ENCODE data around the gene ZCCHC24. TPM values are rescaled to one million over a fixed set of nuclear protein-coding genes. Genes with fewer than 3 reads are reported as not detected.

Gene ZCCHC24
- total RNA-seq, 1 experiment from 2014 or later = 3.1 TPM

DNA sequence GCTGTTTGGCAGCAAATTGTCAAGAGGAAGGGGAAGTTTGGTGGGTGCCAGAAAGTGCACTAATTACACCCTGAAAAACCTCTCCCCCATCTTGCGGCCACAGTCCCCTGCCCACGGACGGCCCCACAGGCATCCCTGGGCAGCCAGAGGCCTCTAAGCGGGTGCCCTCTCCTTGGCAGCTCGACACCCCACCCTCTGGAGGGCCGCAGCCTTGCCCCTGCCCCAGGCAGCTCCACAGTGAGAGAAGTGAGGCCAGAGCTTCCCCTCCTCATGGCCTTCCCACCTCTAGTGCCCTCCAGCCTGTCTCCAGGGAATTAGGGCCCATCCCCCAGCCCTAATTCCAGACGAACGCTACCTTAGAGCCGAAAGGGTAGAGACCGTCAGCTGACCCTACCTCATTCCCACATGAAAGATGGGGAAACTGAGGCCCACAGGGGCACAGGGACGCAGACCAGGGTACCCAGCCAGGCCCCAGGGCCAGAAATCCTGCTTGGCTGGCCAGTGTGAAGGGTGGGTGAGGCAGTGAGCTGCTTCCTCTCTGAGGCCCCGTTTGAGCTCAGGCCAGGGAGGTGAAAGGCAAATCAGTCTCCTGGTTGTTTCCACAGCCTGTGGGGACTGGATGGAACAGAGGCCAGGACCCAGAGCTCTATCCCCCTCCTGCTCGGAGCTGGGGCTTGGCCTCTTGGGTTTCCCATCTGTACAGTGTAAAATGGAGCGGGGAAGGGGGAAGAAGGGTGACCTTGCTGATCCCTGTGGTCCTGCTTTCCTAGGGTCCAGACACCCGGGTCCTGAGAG lies 10.0 kb downstream of the ZCCHC24 start:
- Mint-ChIP-seq H3K9me3 (ENCODE audit: unreplicated experiment) (no peaks in the 10 kb centered on the region), H3K27me3 (ENCODE audit: insufficient read depth, unreplicated experiment) (no peaks in the 10 kb centered on the region), H3K4me3 (ENCODE audit: unreplicated experiment) (no peak overlapping the region), H3K4me1 (ENCODE audit: low read depth, unreplicated experiment) (no peaks in the 10 kb centered on the region), H3K27ac (ENCODE audit: unreplicated experiment) (no peak overlapping the region), H3K36me3 (ENCODE audit: insufficient read depth, unreplicated experiment) (no peaks in the 10 kb centered on the region)
- ChIA-PET CTCF (no interaction called here), POLR2A (no interaction called here)
- intact Hi-C loops (cut with micrococcal nuclease; ENCODE audit: unreplicated experiment) = no loop called here
- Histone ChIP-seq H3K9me3 (no peaks in the 10 kb centered on the region), H3K4me1 (0 out of 2 replicates have a peak, but pooled peaks cover 6% of the 10 kb centered on the region), H3K4me3 (ENCODE audit: low read depth, low read length) (no peak overlapping the region), H3K36me3 (ENCODE audit: control insufficient read depth, insufficient read depth, low read length) (no peaks in the 10 kb centered on the region), H3K27me3 (replicated peaks; ENCODE audit: control insufficient read depth, insufficient read depth, low read length) (no peaks in the 10 kb centered on the region)
- DNase-seq = no peak
- TF ChIP-seq, protein P1, sequence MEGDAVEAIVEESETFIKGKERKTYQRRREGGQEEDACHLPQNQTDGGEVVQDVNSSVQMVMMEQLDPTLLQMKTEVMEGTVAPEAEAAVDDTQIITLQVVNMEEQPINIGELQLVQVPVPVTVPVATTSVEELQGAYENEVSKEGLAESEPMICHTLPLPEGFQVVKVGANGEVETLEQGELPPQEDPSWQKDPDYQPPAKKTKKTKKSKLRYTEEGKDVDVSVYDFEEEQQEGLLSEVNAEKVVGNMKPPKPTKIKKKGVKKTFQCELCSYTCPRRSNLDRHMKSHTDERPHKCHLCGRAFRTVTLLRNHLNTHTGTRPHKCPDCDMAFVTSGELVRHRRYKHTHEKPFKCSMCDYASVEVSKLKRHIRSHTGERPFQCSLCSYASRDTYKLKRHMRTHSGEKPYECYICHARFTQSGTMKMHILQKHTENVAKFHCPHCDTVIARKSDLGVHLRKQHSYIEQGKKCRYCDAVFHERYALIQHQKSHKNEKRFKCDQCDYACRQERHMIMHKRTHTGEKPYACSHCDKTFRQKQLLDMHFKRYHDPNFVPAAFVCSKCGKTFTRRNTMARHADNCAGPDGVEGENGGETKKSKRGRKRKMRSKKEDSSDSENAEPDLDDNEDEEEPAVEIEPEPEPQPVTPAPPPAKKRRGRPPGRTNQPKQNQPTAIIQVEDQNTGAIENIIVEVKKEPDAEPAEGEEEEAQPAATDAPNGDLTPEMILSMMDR (IDR thresholded peaks at IDR 0.05; ENCODE audit: insufficient read depth in 1 of 2, low read depth in 1 of 2, low read length in 1 of 2, severe bottlenecking in 1 of 2, unreplicated experiment in 1 of 2) = no peak
- BruUV-seq (replicated peaks) = no TSS peak

DNA sequence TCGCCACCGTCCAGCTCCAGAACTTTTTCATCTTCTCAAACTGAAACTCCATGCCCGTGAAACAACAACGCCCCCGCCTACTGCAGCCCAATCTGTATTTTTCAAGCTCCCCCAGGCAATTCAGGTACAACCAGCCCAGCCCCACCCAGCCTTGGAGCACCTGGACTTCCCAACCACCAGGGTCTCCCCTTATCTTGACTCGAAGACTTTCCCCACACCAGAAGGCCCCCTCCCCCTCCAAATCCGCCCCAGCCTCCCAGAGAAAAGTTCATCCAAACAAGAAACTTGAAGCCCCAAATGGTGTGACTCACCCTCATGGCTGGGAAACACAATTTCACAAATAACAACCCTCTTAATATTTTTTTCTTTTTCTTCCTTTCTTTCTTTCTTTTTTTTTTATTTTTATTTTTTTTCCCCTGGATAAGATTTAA lies 10.6 kb downstream of the ZCCHC24 start:
- no peaks in the 10 kb centered on the region for H3K27me3 Mint-ChIP-seq (ENCODE audit: insufficient read depth, unreplicated experiment)
- intact Hi-C loops (cut with micrococcal nuclease; ENCODE audit: unreplicated experiment) = no loop called here
- no peaks in the 10 kb centered on the region for H3K9me3 ChIP-seq
- H3K36me3 Mint-ChIP-seq (ENCODE audit: insufficient read depth, unreplicated experiment) = no peaks in the 10 kb centered on the region
- DNase-seq = no peak
- no peak overlapping the region for H3K27ac Mint-ChIP-seq (ENCODE audit: unreplicated experiment)
- H3K4me3 ChIP-seq (ENCODE audit: low read depth, low read length) = no peak overlapping the region
- CTCF ChIA-PET = no interaction called here
- TF ChIP-seq, protein P1 (IDR thresholded peaks at IDR 0.05; ENCODE audit: insufficient read depth in 1 of 2, low read depth in 1 of 2, low read length in 1 of 2, severe bottlenecking in 1 of 2, unreplicated experiment in 1 of 2) = no peak
- no peaks in the 10 kb centered on the region for H3K36me3 ChIP-seq (ENCODE audit: control insufficient read depth, insufficient read depth, low read length)
- H3K4me1 ChIP-seq = 0 out of 2 replicates have a peak, but pooled peaks cover 6% of the 10 kb centered on the region
- H3K9me3 Mint-ChIP-seq (ENCODE audit: unreplicated experiment) = no peaks in the 10 kb centered on the region
- POLR2A ChIA-PET = no interaction called here
- BruUV-seq (replicated peaks) = no TSS peak
- H3K4me3 Mint-ChIP-seq (ENCODE audit: unreplicated experiment) = no peak overlapping the region
- no peaks in the 10 kb centered on the region for H3K27me3 ChIP-seq (replicated peaks; ENCODE audit: control insufficient read depth, insufficient read depth, low read length)
- no peaks in the 10 kb centered on the region for H3K4me1 Mint-ChIP-seq (ENCODE audit: low read depth, unreplicated experiment)

DNA sequence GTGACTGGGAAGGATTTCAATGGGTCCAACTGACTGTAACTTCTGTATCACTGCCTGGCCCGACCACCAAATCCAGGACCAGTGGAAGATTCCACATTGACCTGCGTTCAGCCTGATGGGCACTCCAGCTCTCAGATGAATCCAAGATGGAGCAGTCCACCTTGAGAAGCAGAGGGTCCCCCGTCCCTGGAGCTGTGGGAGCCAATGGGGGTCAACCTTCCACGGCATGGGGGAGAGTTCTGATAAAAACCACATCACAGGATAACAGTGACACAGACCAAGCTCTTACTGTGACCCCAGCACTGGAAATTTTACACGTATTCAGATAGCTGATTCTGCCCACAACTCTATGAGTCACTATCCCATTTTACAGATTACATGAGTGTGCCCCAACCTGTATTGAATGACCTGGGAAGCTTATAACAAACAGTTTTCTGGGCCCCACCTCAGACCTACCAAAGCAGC lies 11.2 kb downstream of the ZCCHC24 start:
- ChIA-PET POLR2A (no interaction called here), CTCF (no interaction called here)
- no peak for DNase-seq
- no peaks in the 10 kb centered on the region for H3K27me3 Mint-ChIP-seq (ENCODE audit: insufficient read depth, unreplicated experiment)
- H3K4me1 Mint-ChIP-seq (ENCODE audit: low read depth, unreplicated experiment) = no peaks in the 10 kb centered on the region
- H3K27ac Mint-ChIP-seq (ENCODE audit: unreplicated experiment) = no peak overlapping the region
- Histone ChIP-seq H3K27me3 (replicated peaks; ENCODE audit: control insufficient read depth, insufficient read depth, low read length) (no peaks in the 10 kb centered on the region), H3K4me3 (ENCODE audit: low read depth, low read length) (no peak overlapping the region), H3K9me3 (no peaks in the 10 kb centered on the region), H3K4me1 (0 out of 2 replicates have a peak, but pooled peaks cover 6% of the 10 kb centered on the region), H3K36me3 (ENCODE audit: control insufficient read depth, insufficient read depth, low read length) (no peaks in the 10 kb centered on the region)
- intact Hi-C loops (cut with micrococcal nuclease; ENCODE audit: unreplicated experiment) = no loop called here
- BruUV-seq (replicated peaks) = no TSS peak
- H3K36me3 Mint-ChIP-seq (ENCODE audit: insufficient read depth, unreplicated experiment) = no peaks in the 10 kb centered on the region
- TF ChIP-seq, protein P1 (IDR thresholded peaks at IDR 0.05; ENCODE audit: insufficient read depth in 1 of 2, low read depth in 1 of 2, low read length in 1 of 2, severe bottlenecking in 1 of 2, unreplicated experiment in 1 of 2) = no peak
- no peaks in the 10 kb centered on the region for H3K9me3 Mint-ChIP-seq (ENCODE audit: unreplicated experiment)
- no peak overlapping the region for H3K4me3 Mint-ChIP-seq (ENCODE audit: unreplicated experiment)

Data from Caco-2 (cell line).